ENCODE measurements around the gene TBX18.

TBX18 gene

GRCh38 chr6:84667252-84668213, 96.9 kb downstream of the TBX18 start:
- no peak for DNase-seq (ENCODE audit: low read depth)
- no peak overlapping the region for H3K4me3 ChIP-seq (ENCODE audit: low read length)
- no peak for TF ChIP-seq CTCF (conservative IDR thresholded peaks at IDR 0.05; ENCODE audit: low read depth, low read length)

GRCh38 chr6:84665401-84665800, 99.0 kb downstream of the TBX18 start:
- DNase-seq (ENCODE audit: low read depth): no peak
- TF ChIP-seq CTCF (conservative IDR thresholded peaks at IDR 0.05; ENCODE audit: low read depth, low read length): no peak
- H3K4me3 ChIP-seq (ENCODE audit: low read length): no peak overlapping the region

GRCh38 chr6:84663866-84664265, 100.5 kb downstream of the TBX18 start:
- no peak overlapping the region for H3K4me3 ChIP-seq (ENCODE audit: low read length)
- DNase-seq (ENCODE audit: low read depth): no peak
- TF ChIP-seq CTCF (conservative IDR thresholded peaks at IDR 0.05; ENCODE audit: low read depth, low read length): no peak

- no peak overlapping the region for H3K4me3 ChIP-seq (ENCODE audit: low read length)
- no peak for TF ChIP-seq CTCF (conservative IDR thresholded peaks at IDR 0.05; ENCODE audit: low read depth, low read length)
- no peak for DNase-seq (ENCODE audit: low read depth)
These were observed 106.9 kb downstream of the TBX18 start for GRCh38 chr6:84657486-84657885.

GRCh38 chr6:84657025-84657424, 107.4 kb downstream of the TBX18 start:
- H3K4me3 ChIP-seq (ENCODE audit: low read length): no peak overlapping the region
- TF ChIP-seq CTCF (conservative IDR thresholded peaks at IDR 0.05; ENCODE audit: low read depth, low read length): no peak
- no peak for DNase-seq (ENCODE audit: low read depth)

- DNase-seq (ENCODE audit: low read depth): no peak
- H3K4me3 ChIP-seq (ENCODE audit: low read length): no peak overlapping the region
- TF ChIP-seq CTCF (conservative IDR thresholded peaks at IDR 0.05; ENCODE audit: low read depth, low read length): no peak
These were observed 111.3 kb downstream of the TBX18 start for GRCh38 chr6:84653027-84653551.

Data from retinal pigment epithelial cell (primary cell).